Neural progenitor cell (in vitro differentiated cells): Measurements from ENCODE around the gene NLRP6. TPM values are rescaled to one million over a fixed set of nuclear protein-coding genes. Genes with fewer than 3 reads are reported as not detected.

ENCODE experiments used
- DNase-seq: peaks from one replicate; pipeline ENCODE4 v3.0.0-alpha.2; 2016; ENCODE audit warnings: low spot score
- H2AFZ ChIP-seq: fragments of 200-600 bp; sonication (generic); replicated peaks from 2 replicates; pipeline ENCODE4 v1.6.1; 2016; ENCODE audit warnings: antibody characterized with exemption
- H3F3A ChIP-seq: fragments of 200-600 bp; sonication (generic); 2 replicates; pipeline ENCODE4 v1.6.1; 2016; ENCODE audit warnings: antibody characterized with exemption, low read depth
- H3K27ac ChIP-seq: fragments of 200-600 bp; sonication (generic); 2 replicates; pipeline ENCODE4 v1.5.1; 2016; ENCODE audit warnings: mild to moderate bottlenecking
- H3K27me3 ChIP-seq: fragments of 200-600 bp; sonication (generic); 2 replicates; pipeline ENCODE4 v1.6.1; 2016; ENCODE audit warnings: mild to moderate bottlenecking, moderate library complexity
- H3K36me3 ChIP-seq: fragments of 200-600 bp; sonication (generic); 2 replicates; pipeline ENCODE4 v1.5.1; 2016
- H3K4me1 ChIP-seq: fragments of 200-600 bp; sonication (generic); 2 replicates; pipeline ENCODE4 v1.6.1; 2016; ENCODE audit warnings: mixed run types
- H3K4me2 ChIP-seq: fragments of 200-600 bp; sonication (generic); 2 replicates; pipeline ENCODE4 v1.6.1; 2016
- H3K4me3 ChIP-seq: fragments of 200-600 bp; sonication (generic); 2 replicates; pipeline ENCODE4 v1.5.1; 2016
- H3K79me2 ChIP-seq: fragments of 200-600 bp; sonication (generic); 2 replicates; pipeline ENCODE4 v1.6.1; 2016; ENCODE audit warnings: low read depth
- H3K9ac ChIP-seq: fragments of 200-600 bp; sonication (generic); 2 replicates; pipeline ENCODE4 v1.6.1; 2016
- H3K9me3 ChIP-seq: fragments of 200-600 bp; sonication (generic); 2 replicates; pipeline ENCODE4 v1.5.1; 2016; ENCODE audit warnings: low read depth
- H4K20me1 ChIP-seq: fragments of 200-600 bp; sonication (generic); 2 replicates; pipeline ENCODE4 v1.6.1; 2016; ENCODE audit warnings: low read depth
- H3K27ac Mint-ChIP-seq: 3 replicates; pipeline ENCODE4 v1.8.0; 2021; ENCODE audit warnings: mixed read lengths
- H3K27me3 Mint-ChIP-seq: 2 replicates; pipeline ENCODE4 v1.8.0; 2022; ENCODE audit warnings: low read depth, mild to moderate bottlenecking, inconsistent platforms, moderate library complexity, mixed read lengths; ENCODE audit not compliant: insufficient read depth
- H3K36me3 Mint-ChIP-seq: 3 replicates; pipeline ENCODE4 v1.8.0; 2021; ENCODE audit warnings: mixed read lengths
- H3K4me1 Mint-ChIP-seq: 3 replicates; pipeline ENCODE4 v1.8.0; 2021; ENCODE audit warnings: mixed read lengths
- H3K4me3 Mint-ChIP-seq: 3 replicates; pipeline ENCODE4 v1.8.0; 2021; ENCODE audit warnings: mild to moderate bottlenecking, moderate library complexity, mixed read lengths
- H3K9me3 Mint-ChIP-seq: 3 replicates; pipeline ENCODE4 v1.8.0; 2020; ENCODE audit warnings: mixed read lengths
- CTCF ChIP-seq: fragments of 200-600 bp; sonication (generic); IDR thresholded peaks from 2 replicates; pipeline ENCODE4 v1.5.1; 2017; ENCODE audit warnings: antibody characterized with exemption, mild to moderate bottlenecking
- EZH2 ChIP-seq: fragments of 200-600 bp; sonication (generic); IDR thresholded peaks from 2 replicates; pipeline ENCODE4 v1.6.1; 2017; ENCODE audit warnings: antibody characterized with exemption, mild to moderate bottlenecking, moderate library complexity
- EZH2phosphoT487 ChIP-seq: fragments of 200-600 bp; sonication (generic); IDR thresholded peaks from 2 replicates; pipeline ENCODE4 v1.6.1; 2017; ENCODE audit warnings: antibody characterized with exemption
- total RNA-seq: library from RNA; depleted of rRNA; stranded (reverse); fragments of >200 nt; gene quantifications from 2 replicates; pipeline ENCODE4 v1.2.3, GENCODE V29; 2015; ENCODE audit warnings: low replicate concordance

The NLRP6 gene
- total RNA-seq, 1 donor from 2014 or later, result not detected

DNA sequence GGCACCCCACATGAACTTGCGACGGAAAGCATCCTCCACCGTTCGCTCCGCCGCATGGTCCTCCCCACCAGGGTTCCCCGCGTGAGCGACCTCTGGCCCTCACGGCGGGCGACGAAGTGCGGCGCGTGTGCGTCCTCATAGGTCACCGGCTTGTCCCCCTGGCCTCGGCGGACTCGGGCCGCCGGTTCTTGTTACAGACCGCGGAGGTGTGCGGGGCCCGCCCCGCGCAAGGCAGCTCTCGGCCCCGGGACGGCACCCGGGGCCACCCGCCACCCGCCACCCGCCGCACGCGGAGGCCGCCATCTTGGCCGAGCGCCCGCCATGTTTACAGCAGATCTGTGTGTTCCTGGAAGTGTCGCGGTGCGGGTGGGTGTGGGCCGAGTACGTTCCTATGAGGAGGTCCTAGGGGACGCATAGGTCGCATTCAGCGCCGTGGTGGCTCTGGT lies 25.9 kb downstream of the NLRP6 start:
- Histone ChIP-seq H3K4me2 (no peak overlapping the region), H3K36me3 (no peaks in the 10 kb centered on the region), H3K4me1 (peaks cover 33% of the 10 kb centered on the region), H2AFZ (no peak overlapping the region), H3K79me2 (peaks cover under 1% of the 10 kb centered on the region), H3K9ac (no peak overlapping the region), H4K20me1 (no peaks in the 10 kb centered on the region), H3F3A (peaks cover 34% of the 10 kb centered on the region), H3K27ac (no peak overlapping the region), H3K27me3 (no peaks in the 10 kb centered on the region), H3K9me3 (no peaks in the 10 kb centered on the region), H3K4me3 (no peak overlapping the region)
- Mint-ChIP-seq H3K9me3 (peaks cover 16% of the 10 kb centered on the region), H3K36me3 (no peaks in the 10 kb centered on the region), H3K4me1 (peaks cover 42% of the 10 kb centered on the region), H3K27me3 (peaks cover 5% of the 10 kb centered on the region), H3K27ac (no peak overlapping the region), H3K4me3 (no peak overlapping the region)
- no peak for DNase-seq
- TF ChIP-seq EZH2phosphoT487 (no peak), EZH2 (no peak), CTCF (no peak)

GRCh38 chr11:304915-305843 lies 27.0 kb downstream of the NLRP6 start:
- H2AFZ ChIP-seq, result no peak overlapping the region
- H3K4me2 ChIP-seq, result peak overlapping the region; percentile 63
- H3K4me1 Mint-ChIP-seq, result peaks cover 50% of the 10 kb centered on the region

DNA sequence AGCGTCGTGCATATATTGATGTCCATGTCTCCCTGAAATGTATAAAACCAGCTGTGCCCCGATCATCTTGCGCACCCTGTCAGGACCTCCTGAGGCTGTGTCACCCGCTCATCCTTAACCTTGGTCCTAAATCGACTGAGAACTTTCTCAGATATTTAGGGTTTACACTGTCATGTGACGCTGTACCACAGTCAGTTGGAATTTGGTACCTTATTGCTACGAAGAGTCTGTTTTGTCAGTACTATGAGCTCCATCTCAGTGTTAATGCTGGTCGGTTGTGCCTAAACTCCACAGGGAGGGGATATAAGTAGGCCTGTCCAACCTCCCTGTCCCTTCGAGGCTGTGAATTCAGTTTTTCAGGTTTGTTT lies 27.6 kb downstream of the NLRP6 start:
- Histone ChIP-seq H3K4me1 (peaks cover 34% of the 10 kb centered on the region), H3K36me3 (no peaks in the 10 kb centered on the region), H3K27me3 (no peaks in the 10 kb centered on the region), H3K4me2 (peak overlapping the region; percentile 63), H3K9me3 (no peaks in the 10 kb centered on the region), H3K9ac (no peak overlapping the region), H3K27ac (peak overlapping the region; percentile 82), H4K20me1 (no peaks in the 10 kb centered on the region), H2AFZ (no peak overlapping the region), H3K4me3 (no peak overlapping the region), H3F3A (peaks cover 38% of the 10 kb centered on the region), H3K79me2 (peaks cover 3% of the 10 kb centered on the region)
- TF ChIP-seq EZH2phosphoT487, result no peak
- no peak for TF ChIP-seq EZH2
- TF ChIP-seq CTCF, result no peak
- peak; percentile 24 for DNase-seq
- H3K4me1 Mint-ChIP-seq, result peaks cover 44% of the 10 kb centered on the region
- H3K4me3 Mint-ChIP-seq, result peak overlapping the region; percentile 60
- peaks cover 16% of the 10 kb centered on the region for H3K9me3 Mint-ChIP-seq
- peaks cover 5% of the 10 kb centered on the region for H3K27me3 Mint-ChIP-seq
- peak overlapping the region; percentile 16 for H3K27ac Mint-ChIP-seq
- no peaks in the 10 kb centered on the region for H3K36me3 Mint-ChIP-seq

More at GRCh38 chr11:304915-305843, 27.0 kb downstream of the NLRP6 start:
- Histone ChIP-seq H3K79me2 (peaks cover 3% of the 10 kb centered on the region), H3K27ac (peak overlapping the region; percentile 82), H4K20me1 (no peaks in the 10 kb centered on the region), H3K36me3 (no peaks in the 10 kb centered on the region), H3K9ac (no peak overlapping the region), H3K9me3 (no peaks in the 10 kb centered on the region), H3K4me3 (peak overlapping the region; percentile 4), H3K4me1 (peaks cover 38% of the 10 kb centered on the region), H3K27me3 (no peaks in the 10 kb centered on the region), H3F3A (peaks cover 44% of the 10 kb centered on the region)
- peaks cover 16% of the 10 kb centered on the region for H3K9me3 Mint-ChIP-seq
- H3K27ac Mint-ChIP-seq, result peak overlapping the region; percentile 16
- TF ChIP-seq EZH2 (no peak), CTCF (peak; percentile 61), EZH2phosphoT487 (peak; percentile 38)
- H3K36me3 Mint-ChIP-seq, result no peaks in the 10 kb centered on the region
- peak overlapping the region; percentile 60 for H3K4me3 Mint-ChIP-seq
- peak; percentile 81 for DNase-seq
- H3K27me3 Mint-ChIP-seq, result peaks cover 5% of the 10 kb centered on the region
